GM18870 (cell line): Measurements from ENCODE around the gene RIBC2.
"Not testable (repeated sequence)": the region's sequence is repeated elsewhere in the genome, so short reads cannot be mapped to it uniquely, and the experiment has no call there.

ENCODE experiments used
- ATAC-seq: cut with Tn5 transposase; IDR thresholded peaks from one replicate; pipeline ENCODE4 v1.9.1; 2021; ENCODE audit warnings: moderate library complexity; ENCODE audit not compliant: unreplicated experiment

The RIBC2 gene, protein sequence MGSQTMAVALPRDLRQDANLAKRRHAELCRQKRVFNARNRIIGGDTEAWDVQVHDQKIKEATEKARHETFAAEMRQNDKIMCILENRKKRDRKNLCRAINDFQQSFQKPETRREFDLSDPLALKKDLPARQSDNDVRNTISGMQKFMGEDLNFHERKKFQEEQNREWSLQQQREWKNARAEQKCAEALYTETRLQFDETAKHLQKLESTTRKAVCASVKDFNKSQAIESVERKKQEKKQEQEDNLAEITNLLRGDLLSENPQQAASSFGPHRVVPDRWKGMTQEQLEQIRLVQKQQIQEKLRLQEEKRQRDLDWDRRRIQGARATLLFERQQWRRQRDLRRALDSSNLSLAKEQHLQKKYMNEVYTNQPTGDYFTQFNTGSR

GRCh38 chr22:45413368-45414211, at the start of gene RIBC2, which contains the start of gene SMC1B:
Gene RIBC2, plus strand, starts transcription at chr22:45413693. Its CDS starts 194 bp downstream, at chr22:45413887.
Gene SMC1B, minus strand, starts transcription at chr22:45413599. Its CDS starts 32 bp downstream, at chr22:45413567.
- ATAC-seq: no peak

DNA sequence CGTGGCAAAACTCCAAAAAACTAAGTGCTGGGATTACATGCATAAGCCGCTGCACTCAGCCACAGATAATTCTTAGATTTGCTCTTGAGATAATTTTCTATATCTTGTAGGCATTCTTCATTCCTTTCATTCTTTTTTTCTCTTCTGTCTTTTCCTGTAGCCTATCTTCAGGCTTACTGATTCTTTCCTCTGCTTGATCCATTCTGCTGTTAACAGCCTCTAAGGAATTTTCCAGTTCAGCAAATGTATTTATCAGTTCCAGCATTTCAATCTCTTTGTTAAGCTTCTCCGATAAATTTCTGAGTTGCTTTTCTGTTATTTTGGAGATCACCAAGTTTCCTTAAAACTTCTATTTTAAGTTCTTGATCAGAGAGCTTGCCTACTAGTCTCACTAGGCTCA, 46.8 kb upstream of the RIBC2 start:
- ATAC-seq: no peak

GRCh38 chr22:45373592-45373991, 39.9 kb upstream of the RIBC2 start:
- not testable (repeated sequence) for ATAC-seq

- peak; percentile 47 for ATAC-seq
These were observed 37.5 kb upstream of the RIBC2 start for GRCh38 chr22:45376009-45376408.

DNA sequence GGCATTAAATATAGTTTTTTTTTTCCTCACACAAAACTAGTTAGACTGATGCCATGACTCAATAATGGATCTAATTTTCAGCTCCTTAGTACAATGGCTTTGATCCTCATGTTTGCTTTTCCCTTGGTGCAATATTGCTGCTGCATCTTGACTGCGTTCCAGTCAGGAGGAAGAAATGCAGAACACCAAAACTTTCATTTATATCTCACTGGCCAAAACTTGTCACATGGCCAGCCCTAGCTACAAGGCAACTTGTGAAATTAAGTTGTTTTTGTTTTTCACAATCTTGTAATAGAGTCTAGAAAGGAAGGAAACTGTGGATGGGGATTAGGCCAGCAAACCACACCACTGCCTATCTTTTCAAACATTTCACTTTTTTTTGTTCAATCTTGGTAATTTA, 36.8 kb upstream of the RIBC2 start:
- no peak for ATAC-seq

- ATAC-seq: no peak
These were observed 32.1 kb upstream of the RIBC2 start for GRCh38 chr22:45381348-45381747.

DNA sequence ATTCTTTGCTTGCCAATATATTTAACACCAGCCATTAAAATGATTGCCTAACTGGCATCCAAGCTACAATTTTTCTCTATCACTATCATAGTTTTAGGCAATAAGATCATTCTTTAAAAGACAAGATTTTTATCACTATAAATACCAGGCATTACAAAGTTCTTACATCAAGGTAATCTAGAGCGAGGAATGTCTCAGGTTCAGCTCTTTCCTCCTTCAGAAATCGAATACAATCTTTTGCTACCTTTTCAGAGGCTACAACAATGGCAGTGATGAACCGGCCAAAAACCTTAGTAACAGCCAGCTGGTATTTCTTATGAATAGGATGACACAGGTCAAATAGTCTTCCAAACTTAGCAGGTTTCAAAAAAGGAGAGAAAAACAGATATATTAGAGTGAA, 23.9 kb upstream of the RIBC2 start:
- ATAC-seq: no peak

GRCh38 chr22:45397806-45398205, 15.7 kb upstream of the RIBC2 start:
- no peak for ATAC-seq

- ATAC-seq: no peak
These were observed 15.3 kb upstream of the RIBC2 start for GRCh38 chr22:45398214-45398613.

DNA sequence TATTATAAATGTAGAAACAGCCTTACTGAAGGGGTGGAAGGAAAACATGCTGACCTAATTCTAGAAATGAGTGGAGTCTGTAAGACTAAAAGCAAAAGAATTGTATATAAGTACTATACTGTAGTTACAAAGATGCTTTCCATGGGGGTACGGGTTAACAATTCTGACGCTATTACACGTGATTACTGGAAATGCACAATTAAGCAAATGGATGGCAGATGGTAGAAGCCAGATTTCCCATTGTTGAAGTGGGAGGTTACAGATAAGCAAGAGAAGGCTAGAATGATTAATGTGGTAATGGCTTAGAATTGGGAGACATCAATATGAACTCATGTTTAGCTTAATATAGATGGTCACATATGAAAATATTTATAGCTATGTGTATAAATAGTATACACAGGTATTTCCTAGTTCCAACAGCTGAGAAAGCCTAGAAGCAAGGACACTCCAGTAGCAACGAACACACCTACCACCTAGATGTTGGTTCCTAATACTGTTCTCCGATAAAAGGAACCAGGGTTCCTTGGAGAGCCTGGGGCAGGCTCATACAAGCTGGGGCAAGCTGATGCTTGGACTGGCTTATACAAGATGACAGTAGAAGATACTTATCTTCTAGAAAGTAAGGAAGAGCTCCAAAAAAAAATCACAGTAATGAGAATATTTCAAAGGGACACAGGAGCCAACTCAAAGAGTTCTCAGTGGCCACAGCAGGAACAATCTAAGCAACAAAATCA, 13.6 kb upstream of the RIBC2 start:
- no peak for ATAC-seq

- ATAC-seq: no peak
These were observed 11.0 kb upstream of the RIBC2 start for GRCh38 chr22:45402466-45402985.

DNA sequence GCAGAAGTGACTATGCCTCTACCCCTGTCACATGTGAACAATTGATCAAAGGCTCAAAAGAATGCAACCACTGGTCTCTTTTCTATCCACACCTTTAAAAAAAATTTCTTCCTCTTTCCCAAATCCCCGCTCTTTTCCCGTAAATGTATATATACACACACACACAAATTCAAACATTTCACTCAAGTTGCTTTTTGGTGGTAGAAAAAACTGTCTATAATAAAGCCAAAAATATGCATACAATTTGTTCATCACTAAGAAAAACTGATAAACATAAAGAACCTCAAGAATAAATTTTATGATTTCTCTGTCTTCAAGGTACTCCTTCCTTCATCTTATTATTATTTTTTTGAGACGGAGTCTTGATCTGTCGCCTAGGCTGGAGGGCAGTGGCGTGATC, 5.7 kb upstream of the RIBC2 start:
- ATAC-seq: no peak

DNA sequence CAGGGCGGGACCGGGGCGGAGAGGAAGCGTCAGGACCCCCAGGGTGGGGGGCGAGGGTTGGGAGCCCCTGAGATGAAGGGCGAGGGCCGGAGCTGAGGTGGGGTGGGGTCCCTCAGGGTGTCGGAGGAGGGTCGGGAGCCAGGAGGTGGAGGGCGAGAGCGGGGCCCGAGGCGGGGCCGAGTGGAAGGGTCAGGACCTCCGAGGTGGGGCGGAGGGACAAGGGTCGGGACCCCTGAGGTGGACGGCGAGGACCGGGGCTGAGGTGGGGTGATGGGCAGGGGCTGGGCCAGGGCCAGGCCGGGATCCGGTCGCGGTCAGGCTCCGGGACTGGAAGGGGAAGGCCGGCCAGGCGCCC, 503 bp upstream of the RIBC2 start:
- ATAC-seq: no peak

DNA sequence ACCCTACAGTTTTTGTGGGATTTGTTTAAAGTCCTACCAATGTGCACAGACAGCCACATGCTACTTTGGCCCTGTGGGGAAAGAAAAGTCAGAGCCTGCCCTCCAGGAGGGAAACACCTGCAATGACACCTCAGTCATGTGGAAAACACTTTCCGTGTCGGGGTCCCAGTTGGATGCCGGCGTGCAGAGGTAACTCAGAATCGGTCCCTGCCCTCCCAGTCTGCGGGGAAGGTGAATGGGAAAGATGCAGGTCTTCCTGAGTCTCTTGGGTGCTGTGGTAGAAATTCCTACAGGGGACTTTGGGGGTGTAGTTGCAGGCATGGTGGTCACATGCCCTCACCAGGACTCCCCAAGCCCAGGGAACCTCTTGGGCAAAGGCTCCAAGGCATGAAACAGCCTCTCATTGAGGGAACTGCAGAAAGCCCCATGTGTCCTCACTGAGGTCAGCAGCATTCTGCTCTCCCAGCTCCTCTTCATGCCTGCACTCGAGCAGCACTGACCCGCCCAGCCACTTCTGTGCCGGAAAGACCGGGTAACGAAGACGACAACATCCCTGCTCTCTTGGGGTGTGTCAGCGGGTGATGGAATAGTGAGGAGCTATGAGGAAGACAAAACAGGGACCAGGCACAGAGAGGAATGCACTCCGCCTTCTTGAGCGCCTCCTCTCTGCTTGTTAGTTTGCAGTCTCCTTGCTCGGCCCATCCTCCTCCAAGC, 4.7 kb downstream of the RIBC2 start:
- ATAC-seq: no peak

DNA sequence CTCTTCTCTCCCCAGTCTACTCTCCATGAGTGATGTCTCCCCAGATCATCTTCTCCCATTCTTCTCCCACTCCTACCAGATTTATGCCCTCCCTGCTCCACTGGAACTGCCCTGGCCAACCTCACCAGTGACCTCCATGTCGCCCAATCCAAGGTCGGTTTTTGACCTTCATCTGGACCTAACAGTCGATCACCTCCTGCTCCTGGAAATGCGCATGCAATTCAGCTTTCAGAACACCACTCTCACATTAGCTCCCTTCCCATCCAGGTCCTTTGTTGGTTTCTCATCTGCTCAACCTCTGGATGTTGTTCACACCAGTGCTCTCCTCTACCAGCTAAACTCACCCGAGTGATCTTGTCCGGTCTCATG, 5.3 kb downstream of the RIBC2 start:
- ATAC-seq: no peak

DNA sequence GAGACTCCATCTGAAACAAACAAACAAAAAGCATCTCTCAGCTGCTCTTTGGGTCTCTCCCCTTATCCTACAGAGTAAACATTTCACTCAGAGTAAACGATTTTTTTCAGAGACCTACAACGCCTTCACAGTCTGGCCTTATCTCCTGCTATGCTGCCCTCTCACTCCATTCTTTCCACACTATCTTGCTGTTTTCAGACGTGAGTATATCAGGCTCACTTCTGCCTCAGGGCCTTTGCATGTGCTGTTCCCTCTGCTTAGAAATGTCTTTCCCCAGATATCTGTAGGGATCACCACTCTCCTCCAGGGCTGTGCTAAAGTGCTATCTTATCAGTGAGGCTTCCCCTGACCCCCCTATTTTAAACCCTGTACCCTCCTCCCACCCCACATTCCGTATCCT, 6.5 kb downstream of the RIBC2 start:
- no peak for ATAC-seq

DNA sequence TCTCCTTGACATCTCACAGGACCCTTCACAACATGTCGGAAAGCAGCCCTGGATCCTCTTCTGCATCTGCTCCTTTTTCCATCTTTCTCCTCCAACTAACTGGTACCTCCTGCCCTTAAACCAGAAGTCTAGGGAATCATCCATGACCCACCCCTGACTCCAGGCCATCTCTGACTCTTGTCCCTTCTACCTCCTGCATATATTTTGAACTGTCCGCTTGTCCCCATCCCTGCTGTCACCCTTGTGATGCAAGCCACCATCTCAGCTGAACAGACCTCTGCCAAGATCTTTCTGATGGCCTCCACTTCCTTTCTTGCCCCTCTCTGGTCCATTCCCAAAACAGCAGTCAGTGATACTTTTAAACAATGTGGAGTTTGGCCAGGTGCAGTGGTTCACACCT, 7.0 kb downstream of the RIBC2 start:
- ATAC-seq: no peak

DNA sequence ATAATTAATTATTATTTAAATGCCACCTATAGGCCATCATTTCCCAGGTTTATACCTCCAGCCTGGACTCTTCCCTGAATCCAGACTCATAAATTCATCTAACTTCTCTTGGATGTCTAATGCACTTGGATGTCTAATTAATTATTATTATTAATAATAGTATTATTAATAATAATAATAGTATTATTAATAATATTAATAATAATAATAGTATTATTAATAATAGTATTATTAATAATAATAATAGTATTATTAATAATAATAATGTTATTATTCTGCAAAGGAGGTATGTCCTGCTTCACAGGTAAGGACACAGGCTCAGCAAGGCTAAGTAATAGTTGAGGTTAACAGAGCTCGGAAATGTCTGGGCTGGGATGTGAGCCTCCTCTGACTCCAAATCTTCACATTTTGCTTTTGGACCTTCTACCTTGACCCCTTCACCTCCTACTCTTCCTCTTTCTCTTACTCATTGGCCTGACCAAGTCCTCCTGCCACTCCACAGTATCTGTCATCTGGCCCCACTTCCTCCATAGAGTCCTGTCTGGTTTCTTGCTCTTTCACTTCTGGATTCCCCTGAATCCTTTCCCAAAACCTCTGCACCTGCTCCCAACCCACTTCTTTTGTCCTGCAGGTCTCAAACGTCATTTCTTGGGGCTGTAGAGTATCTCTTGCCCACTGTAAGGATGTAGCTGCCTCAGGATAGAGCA, 8.0 kb downstream of the RIBC2 start:
- ATAC-seq: no peak

DNA sequence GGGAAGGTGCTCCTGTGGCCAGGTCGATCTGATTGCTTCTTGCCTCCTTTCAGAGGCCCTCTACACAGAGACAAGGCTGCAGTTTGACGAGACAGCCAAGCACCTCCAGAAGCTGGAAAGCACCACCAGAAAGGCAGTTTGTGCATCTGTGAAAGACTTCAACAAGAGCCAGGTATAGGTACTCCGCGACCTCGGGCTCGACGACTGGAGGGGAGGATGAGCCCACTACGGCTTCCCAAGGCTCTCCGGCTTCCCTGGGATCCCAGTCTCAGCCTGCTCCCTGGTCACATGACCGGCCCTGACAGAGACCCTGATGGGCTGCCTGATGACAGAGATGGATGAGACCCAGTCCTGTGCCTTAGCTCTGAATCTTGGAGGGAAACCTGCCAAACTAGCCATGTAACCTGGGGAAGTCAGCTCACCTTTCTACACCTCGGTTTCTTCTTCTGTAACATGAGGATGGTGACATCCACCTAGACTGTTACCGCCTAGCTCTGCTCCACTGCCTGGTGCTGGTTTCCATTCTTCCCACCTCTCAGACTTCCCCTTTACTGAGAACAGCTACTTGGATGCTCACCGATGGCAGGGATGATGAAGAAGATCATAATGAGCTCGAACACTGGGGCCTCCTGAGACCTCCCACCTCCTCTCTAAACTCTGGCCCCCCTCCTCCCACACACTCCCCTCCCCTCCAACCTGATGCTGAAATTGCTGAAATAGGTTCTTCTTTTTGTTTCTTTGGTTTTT, 8.9 kb downstream of the RIBC2 start:
- no peak for ATAC-seq
